T-helper 2 cell (primary cell): Measurements from ENCODE around the gene ABHD16B.
"Not testable (repeated sequence)": the region's sequence is repeated elsewhere in the genome, so short reads cannot be mapped to it uniquely, and the experiment has no call there.

Experiments
- DNase-seq, 5 experiments: peaks; one replicate each; pipeline versions ENCODE4 v3.0.0 to v3.0.0-alpha.2; 2012 to 2022

Gene ABHD16B

GRCh38 chr20:63835021-63835858 is 26.1 kb upstream of the ABHD16B start:
- no peak for DNase-seq

GRCh38 chr20:63836458-63837344 is 24.6 kb upstream of the ABHD16B start:
- DNase-seq, result no peak

DNA sequence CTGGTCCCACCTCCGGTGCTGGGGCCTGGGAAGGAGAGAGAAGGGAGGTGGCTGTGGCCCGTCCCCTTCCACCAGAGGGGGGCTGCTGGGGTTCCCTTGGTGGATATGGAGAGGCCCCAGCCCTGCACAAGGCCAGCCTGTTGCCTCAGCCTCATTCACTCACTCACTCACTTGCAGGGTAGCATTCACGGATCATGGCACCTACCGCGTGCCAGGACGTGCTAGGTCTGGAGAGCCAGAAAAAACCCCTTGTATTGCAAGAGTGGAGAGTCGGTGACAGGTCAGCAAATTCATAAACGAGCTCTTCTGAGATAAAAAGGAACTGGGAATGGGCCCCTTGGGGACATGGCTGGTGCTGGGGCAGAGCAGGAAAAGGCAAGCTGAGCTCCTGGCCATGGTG is 23.8 kb upstream of the ABHD16B start:
- DNase-seq, result no peak

DNA sequence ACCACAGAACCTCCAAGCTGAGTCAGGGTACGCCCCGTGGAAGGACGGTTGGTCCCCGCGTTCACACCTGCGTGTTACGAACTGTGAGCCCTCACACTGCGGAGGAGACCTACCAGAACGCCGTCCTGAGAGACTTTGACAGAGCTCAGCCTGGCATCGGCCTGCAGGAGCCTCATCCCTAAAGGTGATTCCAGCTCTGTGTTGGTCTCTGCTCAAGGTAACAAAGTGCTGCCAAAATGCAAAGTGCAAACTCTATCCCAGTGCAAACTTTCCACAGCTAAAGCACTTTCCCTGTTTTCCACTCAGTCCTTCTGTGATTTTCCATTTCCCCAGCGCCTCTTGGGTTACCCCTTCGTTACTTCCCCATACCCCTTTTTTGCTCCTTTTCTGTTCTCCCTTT is 21.7 kb upstream of the ABHD16B start:
- DNase-seq, result no peak

DNA sequence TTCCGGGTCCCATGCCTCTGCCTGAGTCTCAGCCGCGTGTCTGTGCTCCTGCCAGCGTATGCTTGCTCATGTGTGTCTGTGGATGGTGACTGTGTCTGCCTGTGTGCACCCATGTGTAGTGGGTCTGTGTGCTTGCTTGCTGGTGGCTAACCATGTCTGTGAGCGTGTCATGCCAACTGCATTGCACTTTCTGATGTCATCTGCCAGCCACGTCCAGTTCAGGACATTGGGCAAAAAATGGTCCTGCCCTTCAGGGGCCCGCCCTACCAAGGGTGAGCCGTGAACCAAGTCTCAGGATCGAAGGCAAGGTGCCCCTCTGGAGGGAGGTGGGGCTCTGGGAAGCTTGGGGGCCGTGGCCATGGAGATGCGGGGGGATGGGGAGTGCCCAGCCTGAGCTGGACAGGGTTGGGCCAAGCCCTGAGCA is 20.9 kb upstream of the ABHD16B start:
- DNase-seq, result no peak

DNA sequence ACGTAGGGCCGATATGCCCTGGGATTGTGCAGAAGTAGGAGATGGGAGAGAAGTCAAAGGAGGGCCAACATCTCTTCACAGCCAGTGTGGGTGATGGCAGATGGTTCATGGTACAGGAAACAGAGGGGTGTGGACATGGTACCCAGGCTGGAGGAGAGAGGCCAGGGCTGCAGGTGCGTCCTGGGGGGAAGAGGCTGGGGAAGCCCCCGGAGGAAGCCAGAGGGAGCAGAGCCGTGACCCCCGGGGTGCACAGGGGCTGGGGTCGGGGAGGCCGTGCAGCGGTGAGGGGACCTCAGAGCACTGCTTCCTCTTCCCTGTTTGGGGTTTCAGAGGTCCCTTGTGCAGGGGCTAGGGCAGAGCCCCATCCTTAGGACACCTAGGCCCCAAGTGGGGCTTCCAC is 19.0 kb upstream of the ABHD16B start:
- DNase-seq, result no peak

GRCh38 chr20:63843222-63843621 is 18.1 kb upstream of the ABHD16B start:
- no peak for DNase-seq

GRCh38 chr20:63843778-63844177 is 17.5 kb upstream of the ABHD16B start:
- no peak for DNase-seq

GRCh38 chr20:63844511-63844991 is 16.7 kb upstream of the ABHD16B start:
- DNase-seq, result no peak

DNA sequence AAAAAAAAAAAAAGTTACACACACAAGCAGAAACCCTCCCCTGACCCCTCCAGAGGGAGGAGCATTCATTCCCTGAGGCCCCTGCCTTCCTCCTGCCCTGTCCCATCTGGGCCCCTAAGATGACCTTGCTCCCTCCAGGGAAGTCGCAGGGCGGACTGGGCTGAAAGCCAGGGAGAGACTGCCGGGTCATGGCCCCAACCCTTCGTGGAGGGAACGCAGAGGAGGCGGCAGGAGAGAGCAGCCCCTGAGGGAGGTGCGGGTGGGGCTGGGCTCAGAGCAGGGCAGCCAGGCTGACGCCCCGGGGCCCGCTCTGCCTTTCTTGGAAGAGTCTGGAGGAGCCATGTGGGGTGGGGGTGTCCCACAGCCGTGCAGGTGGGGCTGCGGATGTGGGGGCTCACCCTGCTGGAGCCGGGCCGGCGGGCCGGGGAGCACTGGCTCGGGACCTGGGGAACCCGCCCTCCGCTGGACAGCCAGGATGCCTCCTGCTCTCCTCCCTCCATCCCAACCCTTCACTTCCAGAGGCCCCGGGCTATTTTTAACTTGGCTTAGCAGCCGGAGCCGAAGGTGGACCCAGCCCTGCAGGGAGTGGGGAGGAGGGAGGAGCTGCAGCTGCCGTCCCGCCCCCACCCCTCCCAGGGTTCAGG is 15.0 kb upstream of the ABHD16B start:
- no peak for DNase-seq

GRCh38 chr20:63846888-63847236 is 14.4 kb upstream of the ABHD16B start:
- no peak for DNase-seq

DNA sequence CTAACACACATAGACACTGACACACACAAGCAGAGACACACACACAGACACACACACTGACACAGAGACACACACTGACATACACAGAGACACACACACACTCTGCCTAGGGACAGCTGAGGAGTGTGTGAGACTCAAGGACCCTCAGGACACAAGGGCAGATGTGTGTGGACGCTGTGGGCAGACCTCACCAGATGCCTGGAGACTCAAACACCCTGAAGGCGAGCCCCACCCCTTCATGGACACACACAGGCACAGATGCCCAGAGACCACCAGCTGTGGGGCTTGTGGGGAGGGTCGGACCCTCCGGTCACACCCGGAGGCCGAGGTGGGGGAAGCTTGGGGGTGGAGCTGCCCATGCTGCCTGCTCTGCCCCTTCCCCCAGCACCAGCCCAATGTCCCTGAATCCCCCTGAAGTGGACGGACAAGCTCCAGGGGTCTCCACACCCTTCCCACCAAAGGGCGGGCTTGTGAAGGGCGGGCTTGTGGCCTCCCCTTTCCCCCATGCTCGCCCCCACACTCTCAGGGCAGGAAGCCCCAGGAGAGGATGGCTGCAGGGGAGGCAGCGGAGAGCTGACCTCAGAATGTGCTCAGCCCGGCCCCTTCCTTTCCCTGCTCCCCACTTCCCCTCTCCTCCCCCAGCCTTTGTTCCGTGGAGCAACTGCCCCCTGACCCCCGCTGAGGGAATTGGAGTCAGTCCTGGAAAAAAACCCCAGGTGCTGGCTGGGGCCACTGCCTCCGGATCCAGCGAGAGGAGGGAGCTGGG is 13.9 kb upstream of the ABHD16B start:
- DNase-seq, result no peak

- no peak for DNase-seq
These were observed 13.0 kb upstream of the ABHD16B start for GRCh38 chr20:63848003-63848911.

- peak in 2 of 5 experiments; percentile 38 for DNase-seq
These were observed 10.4 kb upstream of the ABHD16B start for GRCh38 chr20:63850689-63851547.

- DNase-seq, result not testable (repeated sequence)
These were observed 9.8 kb upstream of the ABHD16B start for GRCh38 chr20:63851548-63851943.

GRCh38 chr20:63853733-63854068 is 7.6 kb upstream of the ABHD16B start:
- DNase-seq, result not testable (repeated sequence)

DNA sequence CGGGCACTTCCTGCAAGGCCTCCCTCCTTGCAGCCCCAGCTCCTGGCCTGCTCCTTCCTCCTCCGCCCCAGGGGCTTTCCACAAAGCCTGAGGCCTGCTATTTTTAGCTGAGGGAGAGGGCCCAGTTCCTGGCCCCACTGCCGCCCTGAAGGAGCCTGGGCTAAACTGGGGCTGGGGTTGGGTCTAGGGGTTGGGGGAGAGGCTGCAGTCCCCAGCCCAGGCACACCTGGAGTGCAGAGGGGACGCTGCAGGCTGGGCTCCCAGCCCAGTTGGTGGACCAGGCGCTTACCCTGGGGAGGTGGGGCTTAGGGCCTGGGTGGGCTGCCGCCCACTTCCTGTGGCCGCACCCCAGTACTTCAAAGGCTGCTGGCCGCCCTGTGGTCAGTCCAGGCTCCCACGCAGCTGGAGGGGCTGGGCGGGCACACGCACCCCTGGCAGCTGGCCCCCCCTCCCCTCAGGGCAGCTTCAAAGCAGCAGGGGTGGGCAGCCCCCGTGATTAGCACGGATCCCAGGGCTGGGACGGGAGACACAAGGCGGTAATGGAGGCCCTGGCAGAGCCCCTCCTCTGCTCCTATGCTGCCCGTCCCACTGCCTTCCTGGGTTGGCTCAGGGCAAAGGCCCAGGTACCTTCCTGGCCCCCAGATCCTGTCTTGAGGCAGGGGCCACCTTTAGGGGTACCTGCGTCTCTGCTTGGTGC is 7.1 kb upstream of the ABHD16B start:
- no peak for DNase-seq

DNA sequence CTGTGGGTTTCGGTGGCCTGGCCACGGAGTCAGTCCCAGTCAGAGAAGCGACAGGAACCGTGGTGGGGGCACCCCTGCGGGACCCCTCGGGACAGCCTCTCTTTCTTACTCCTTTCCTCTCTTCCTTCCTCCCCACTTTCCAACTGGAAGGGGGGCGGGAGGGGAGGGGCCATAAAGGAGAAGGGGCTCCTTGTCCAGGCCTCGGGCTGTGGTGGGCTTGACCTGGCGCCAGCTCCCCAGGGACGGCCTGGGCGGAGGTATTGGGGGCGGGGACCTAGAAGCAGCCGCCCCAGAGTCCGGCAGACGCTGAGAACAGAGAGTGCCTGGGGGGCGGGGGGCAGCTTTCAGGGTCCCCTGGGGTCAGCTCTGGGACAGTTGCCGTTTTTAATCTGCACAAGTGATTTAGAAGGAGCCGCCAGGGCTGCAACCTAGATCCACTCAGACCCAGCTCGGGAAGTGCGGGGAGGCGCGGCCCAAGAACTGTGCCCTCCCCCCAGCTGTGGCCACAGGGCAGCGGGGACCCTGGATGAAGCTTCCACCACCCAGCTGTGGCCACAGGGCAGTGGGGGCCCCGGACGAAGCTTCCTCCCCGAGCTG is 6.4 kb upstream of the ABHD16B start:
- no peak for DNase-seq

DNA sequence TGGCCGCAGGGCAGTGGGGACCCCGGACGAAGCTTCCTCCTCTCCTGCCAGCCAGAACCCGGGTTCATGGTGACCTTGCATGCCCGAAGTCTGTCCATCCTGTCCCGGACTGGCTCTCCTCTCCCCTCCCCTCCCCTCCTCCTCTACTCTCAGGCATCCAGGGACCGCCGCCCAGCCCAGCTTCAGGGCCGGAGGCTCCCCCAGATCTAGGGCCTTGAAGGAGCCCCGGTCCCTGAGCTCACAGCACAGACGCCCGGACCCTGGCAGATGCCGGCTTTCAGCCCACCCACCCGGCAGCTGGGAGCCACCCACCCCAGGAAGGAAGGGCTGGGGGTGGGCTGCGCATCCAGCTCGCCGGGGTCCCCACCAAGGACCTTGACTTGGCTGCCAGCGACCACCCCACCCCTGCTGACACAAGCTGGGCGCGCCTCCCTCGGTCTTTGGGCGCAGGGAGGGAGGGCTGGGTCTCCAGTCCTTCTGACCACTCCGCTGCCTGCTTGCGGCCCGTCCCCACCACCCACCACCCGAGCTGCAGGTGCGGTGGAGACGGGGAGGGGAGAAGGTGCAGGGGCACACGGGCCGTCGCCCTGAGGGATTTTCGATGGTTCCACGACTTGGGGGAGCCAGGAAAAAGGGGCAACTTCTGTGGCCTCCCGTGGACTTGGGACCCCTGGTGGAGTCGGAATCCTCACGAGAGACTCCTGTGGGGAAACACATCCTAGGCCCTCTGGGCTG is 5.8 kb upstream of the ABHD16B start:
- DNase-seq, result no peak
